K562 (cell line): ENCODE measurements around the gene TRIO. TPM values are rescaled to one million over a fixed set of nuclear protein-coding genes. Genes with fewer than 3 reads are reported as not detected.

Experiments used
- ATAC-seq: fragments of 200-7000 bp; cut with Tn5 transposase; 3 replicates; pipeline ENCODE4 v1.9.1; 2020; ENCODE audit warnings: moderate library complexity
- BruUV-seq: library from RNA; stranded (reverse); fragments of 400-500 nt; replicated peaks from 2 replicates; lab custom pipeline; 2021; lab: Mats Ljungman, UMichigan
- CTCF ChIA-PET: fragments of 300-600 bp; formaldehyde crosslinking; extraction: SDS; loops from one replicate; lab custom pipeline; 2021; ENCODE audit warnings: low intra/inter-chr PET ratio; lab: Yijun Ruan, JAX
- POLR2A ChIA-PET: fragments of 300-600, 350-650 bp; sonication (Branson Sonifier 250); formaldehyde crosslinking; extraction: SDS; loops from one replicate; lab custom pipeline; 2021; ENCODE audit warnings: antibody characterized with exemption, inconsistent platforms; lab: Yijun Ruan, JAX
- DNase-seq, 4 experiments: peaks; one replicate each; pipeline versions ENCODE4 v3.0.0 to v3.0.0-alpha.2; 2011 to 2018; ENCODE audit warnings: low spot score in 3 of 4, mixed read lengths in 3 of 4; ENCODE audit errors: extremely low read depth in 1 of 4
- FAIRE-seq: peaks from 2 replicates; lab custom pipeline; 2011; peaks lifted over from hg19 to GRCh38; lab: Jason Lieb, UNC
- H2AFZ ChIP-seq: 2 replicates; pipeline ENCODE4 v1.6.0; 2011; ENCODE audit warnings: low read depth, low read length, control low read depth, inconsistent platforms
- H3K27ac ChIP-seq: fragments of 200-600 bp; 3 replicates; pipeline ENCODE4 v1.8.0; 2011; ENCODE audit warnings: low read depth, mild to moderate bottlenecking, control low read depth, inconsistent platforms, low read length, moderate library complexity, mixed read lengths; ENCODE audit errors: extremely low read depth
- H3K27me3 ChIP-seq, 2 experiments: fragments of 300-600 bp in 1 of 2; 2 replicates in 1 of 2; 3 replicates in 1 of 2; pipeline versions ENCODE4 v1.6.0 to v1.8.0; 2011; ENCODE audit warnings: inconsistent platforms in 2 of 2, low read length in 2 of 2, mild to moderate bottlenecking in 1 of 2, mixed read lengths in 1 of 2, moderate library complexity in 1 of 2; ENCODE audit not compliant: control insufficient read depth in 2 of 2, insufficient read depth in 2 of 2
- H3K36me3 ChIP-seq: fragments of 300-600 bp; 3 replicates; pipeline ENCODE4 v1.8.0; 2011; ENCODE audit warnings: mild to moderate bottlenecking, low read length, inconsistent platforms; ENCODE audit not compliant: control insufficient read depth, insufficient read depth
- H3K4me1 ChIP-seq, 2 experiments: fragments of 200-600 bp in 1 of 2; replicated peaks in 1 of 2; 2 replicates in 1 of 2; 3 replicates in 1 of 2; pipeline versions ENCODE4 v1.5.1 to v1.8.0; 2011; ENCODE audit warnings: inconsistent platforms in 2 of 2, low read length in 2 of 2, mild to moderate bottlenecking in 1 of 2, mixed read lengths in 1 of 2, moderate library complexity in 1 of 2; ENCODE audit not compliant: control insufficient read depth in 2 of 2, insufficient read depth in 2 of 2
- H3K4me2 ChIP-seq: 2 replicates; pipeline ENCODE4 v1.6.1; 2011; ENCODE audit warnings: low read length, control low read depth, inconsistent platforms, mixed read lengths; ENCODE audit not compliant: insufficient read depth
- H3K4me3 ChIP-seq: fragments of 200-600 bp; sonication (generic), shearing (Covaris generic); 2 replicates; pipeline ENCODE4 v1.5.1; 2016; ENCODE audit warnings: control low read depth, inconsistent platforms
- H3K79me2 ChIP-seq: fragments of 200-600 bp; 3 replicates; pipeline ENCODE4 v1.8.0; 2011; ENCODE audit warnings: low read length, inconsistent platforms; ENCODE audit not compliant: control insufficient read depth, insufficient read depth
- H3K9ac ChIP-seq, 2 experiments: 2 replicates each; pipeline versions ENCODE4 v1.6.0 to v1.6.1; 2011; ENCODE audit warnings: low read depth in 2 of 2, low read length in 2 of 2, control low read depth in 1 of 2, inconsistent platforms in 1 of 2, mild to moderate bottlenecking in 1 of 2, mixed read lengths in 1 of 2; ENCODE audit not compliant: insufficient read depth in 1 of 2
- H3K9me1 ChIP-seq: one replicate; pipeline ENCODE4 v1.6.0; 2011; ENCODE audit warnings: inconsistent platforms, mild to moderate bottlenecking, low read length, moderate library complexity; ENCODE audit not compliant: control insufficient read depth, insufficient read depth
- H3K9me3 ChIP-seq: replicated peaks from 2 replicates; pipeline ENCODE4 v1.5.1; 2011; ENCODE audit warnings: low read depth, low read length, inconsistent platforms; ENCODE audit not compliant: control insufficient read depth, insufficient read depth
- H4K20me1 ChIP-seq: replicated peaks from 2 replicates; pipeline ENCODE4 v1.6.1; 2011; ENCODE audit warnings: low read length, inconsistent platforms, mixed read lengths; ENCODE audit not compliant: control insufficient read depth, insufficient read depth
- CAMTA2 ChIP-seq: fragments of 250-450 bp; sonication (Bioruptor Pico); conservative IDR thresholded peaks from 2 replicates; pipeline ENCODE4 v1.5.1; 2022
- CBX1 ChIP-seq: sonication (generic); IDR thresholded peaks from 2 replicates; pipeline ENCODE4 v1.6.1; 2016; ENCODE audit warnings: antibody characterized with exemption, low read depth, mild to moderate bottlenecking
- NONO ChIP-seq, 2 experiments: fragments of 200-400 bp in 1 of 2; fragments of 450-650 bp in 1 of 2; formaldehyde crosslinking in 1 of 2; IDR thresholded peaks; 2 replicates each; pipeline ENCODE4 v1.6.1; 2017; ENCODE audit warnings: low read depth in 2 of 2, mild to moderate bottlenecking in 2 of 2, moderate library complexity in 2 of 2, low read length in 1 of 2
- PTTG1 ChIP-seq: fragments of 450-650 bp; IDR thresholded peaks from 2 replicates; pipeline ENCODE4 v1.6.1; 2016; ENCODE audit warnings: low read depth, mild to moderate bottlenecking, missing genetic modification characterization, missing compliant biosample characterization
- ZNF121 ChIP-seq: sonication (generic); formaldehyde crosslinking; conservative IDR thresholded peaks from 2 replicates; pipeline ENCODE4 v1.8.0; 2022; ENCODE audit warnings: missing genetic modification reagents
- ZNF174 ChIP-seq: fragments of 250-450 bp; sonication (Bioruptor Pico); IDR thresholded peaks from 2 replicates; pipeline ENCODE4 v1.4.0; 2020; ENCODE audit warnings: mild to moderate bottlenecking
- ZNF263 ChIP-seq: sonication (generic); formaldehyde crosslinking; IDR thresholded peaks from 2 replicates; pipeline ENCODE4 v1.8.0; 2022; ENCODE audit warnings: mild to moderate bottlenecking, missing genetic modification reagents, borderline replicate concordance
- ZNF3 ChIP-seq: fragments of 250-450 bp; sonication (Bioruptor Pico); IDR thresholded peaks from 2 replicates; pipeline ENCODE4 v1.5.0; 2021; ENCODE audit warnings: mild to moderate bottlenecking, moderate library complexity
- ZNF76 ChIP-seq: fragments of 250-450 bp; sonication (Bioruptor Pico); IDR thresholded peaks from 2 replicates; pipeline ENCODE4 v1.4.0; 2020; ENCODE audit warnings: mild to moderate bottlenecking, moderate library complexity, borderline replicate concordance
- WGBS: fragments of 100-300 bp; shearing (Covaris generic); methylation state at CpG from one replicate; pipeline ENCODE4 v1.1.6; 2016; ENCODE audit warnings: low coverage, mixed read lengths; ENCODE audit not compliant: insufficient coverage; ENCODE audit errors: missing lambda C conversion rate; 5-methylcytosine and 5-hydroxymethylcytosine counted together
- in situ Hi-C: fragments of 300-500 bp; cut with MboI; formaldehyde crosslinking; loops from 4 replicates; pipeline ENCODE4 v1.15.0; 2018; ENCODE audit warnings: inconsistent platforms, mixed read lengths
- intact Hi-C: fragments of 100-400 bp; cut with micrococcal nuclease; formaldehyde crosslinking; loops from 2 replicates; pipeline ENCODE4 v1.14.2; 2022
- polyA plus RNA-seq, 8 experiments: library from polyadenylated mRNA; depleted of rRNA in 4 of 8; stranded (reverse) in 5 of 8; unstranded in 3 of 8; fragments of >200 nt; fragmentation: Nextera tagmentation in 2 of 8; fragmentation: Illumina TruSeq in 1 of 8; extraction: Ambion mirVana in 2 of 8; extraction: Trizol in 1 of 8; gene quantifications; 2 replicates each; pipeline versions ENCODE4 v1.2.1 to v1.2.3, GENCODE V29; 2011 to 2014; ENCODE audit warnings: inconsistent platforms in 1 of 8, missing spikeins in 1 of 8
- total RNA-seq, 7 experiments: library from RNA; depleted of rRNA in 6 of 7; stranded (reverse); fragments of >200 nt in 6 of 7; fragmentation: Illumina TruSeq in 2 of 7; extraction: Trizol in 2 of 7; gene quantifications; 2 replicates each; pipeline versions ENCODE4 v1.2.1 to v1.2.3, GENCODE V29; 2011 to 2021; ENCODE audit warnings: low replicate concordance in 1 of 7
- TF ChIP-seq, protein P1 (sequence below): fragments of 250-450 bp; sonication (Bioruptor Pico); IDR thresholded peaks from 2 replicates; pipeline ENCODE4 v1.4.0; 2020; ENCODE audit warnings: mild to moderate bottlenecking, moderate library complexity, borderline replicate concordance
- TF ChIP-seq, protein P2 (sequence below), 3 experiments: fragments of 200-800 bp in 1 of 3; sonication (Bioruptor generic) in 1 of 3; sonication (generic) in 1 of 3; formaldehyde crosslinking in 1 of 3; IDR thresholded peaks; 2 replicates each; pipeline versions ENCODE4 v1.6.1 to v1.8.0; 2016 to 2022; ENCODE audit warnings: mild to moderate bottlenecking in 2 of 3, missing compliant biosample characterization in 2 of 3, missing genetic modification characterization in 2 of 3, missing genetic modification reagents in 1 of 3

TRIO gene
- total and polyA plus RNA-seq, 9 of the 15 experiments (the other 6 are each of a cell fraction or from before 2014, with no cell fraction given), result 0.24 to 5.0 (median 1.1) TPM

DNA sequence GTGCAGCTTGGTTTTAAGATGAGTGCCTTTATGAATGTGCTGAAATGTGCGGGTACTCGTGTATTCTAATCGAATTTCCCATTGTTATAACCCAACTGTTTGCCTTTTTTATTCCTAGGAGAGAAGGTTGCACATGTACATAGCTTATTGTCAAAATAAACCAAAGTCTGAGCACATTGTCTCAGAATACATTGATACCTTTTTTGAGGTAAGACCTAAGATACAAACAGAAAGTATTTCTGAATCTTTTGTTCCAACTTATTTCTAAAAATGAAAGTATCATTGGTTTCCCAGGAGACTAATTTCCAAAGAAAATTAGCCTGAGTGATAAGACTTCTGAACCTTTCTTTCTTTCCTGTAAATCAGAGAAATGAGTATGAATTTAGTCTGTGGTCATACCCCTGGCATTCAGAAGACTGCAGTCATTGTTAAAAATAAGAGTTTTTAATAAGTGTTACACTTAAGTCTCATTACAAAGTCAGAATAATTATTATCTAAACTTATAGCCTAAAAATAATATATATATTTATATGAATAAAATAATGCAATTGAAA, 336.1 kb downstream of the TRIO start (continued):
- TF ChIP-seq ZNF3 (no peak), ZNF174 (no peak), NONO (IDR thresholded peaks at IDR 0.05; ENCODE audit: low read depth in 2 of 2, low read length in 1 of 2) (no peak), ZNF121 (no peak)
- TF ChIP-seq, protein P1, sequence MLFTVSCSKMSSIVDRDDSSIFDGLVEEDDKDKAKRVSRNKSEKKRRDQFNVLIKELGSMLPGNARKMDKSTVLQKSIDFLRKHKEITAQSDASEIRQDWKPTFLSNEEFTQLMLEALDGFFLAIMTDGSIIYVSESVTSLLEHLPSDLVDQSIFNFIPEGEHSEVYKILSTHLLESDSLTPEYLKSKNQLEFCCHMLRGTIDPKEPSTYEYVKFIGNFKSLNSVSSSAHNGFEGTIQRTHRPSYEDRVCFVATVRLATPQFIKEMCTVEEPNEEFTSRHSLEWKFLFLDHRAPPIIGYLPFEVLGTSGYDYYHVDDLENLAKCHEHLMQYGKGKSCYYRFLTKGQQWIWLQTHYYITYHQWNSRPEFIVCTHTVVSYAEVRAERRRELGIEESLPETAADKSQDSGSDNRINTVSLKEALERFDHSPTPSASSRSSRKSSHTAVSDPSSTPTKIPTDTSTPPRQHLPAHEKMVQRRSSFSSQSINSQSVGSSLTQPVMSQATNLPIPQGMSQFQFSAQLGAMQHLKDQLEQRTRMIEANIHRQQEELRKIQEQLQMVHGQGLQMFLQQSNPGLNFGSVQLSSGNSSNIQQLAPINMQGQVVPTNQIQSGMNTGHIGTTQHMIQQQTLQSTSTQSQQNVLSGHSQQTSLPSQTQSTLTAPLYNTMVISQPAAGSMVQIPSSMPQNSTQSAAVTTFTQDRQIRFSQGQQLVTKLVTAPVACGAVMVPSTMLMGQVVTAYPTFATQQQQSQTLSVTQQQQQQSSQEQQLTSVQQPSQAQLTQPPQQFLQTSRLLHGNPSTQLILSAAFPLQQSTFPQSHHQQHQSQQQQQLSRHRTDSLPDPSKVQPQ, result no peak

DNA sequence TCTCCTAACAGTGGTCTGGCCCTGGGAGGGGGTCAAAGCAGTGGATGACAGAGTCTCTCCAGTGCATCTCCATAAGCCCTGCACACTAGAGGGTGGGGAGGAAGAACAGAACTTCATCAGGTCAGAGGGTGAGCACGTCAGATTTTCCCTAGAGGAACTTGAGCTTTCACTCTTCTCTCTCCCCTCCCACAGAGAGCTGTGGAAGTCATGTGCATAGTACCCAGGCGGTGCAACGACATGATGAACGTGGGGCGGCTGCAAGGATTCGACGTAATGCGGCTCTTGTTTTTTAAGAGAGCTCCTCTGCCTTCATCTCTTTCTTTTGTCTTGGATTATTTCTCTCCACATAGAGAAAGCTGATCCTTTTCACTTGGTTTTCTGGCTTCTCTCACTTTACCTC, 338.2 kb downstream of the TRIO start:
- BruUV-seq, result no TSS peak
- DNase-seq (no peak), ATAC-seq (no peak), FAIRE-seq (no peak)
- Histone ChIP-seq H3K36me3 (no peaks in the 10 kb centered on the region), H3K4me1 (no peaks in the 10 kb centered on the region), H4K20me1 (0 out of 2 replicates have a peak, but pooled peaks cover 3% of the 10 kb centered on the region), H3K79me2 (no peaks in the 10 kb centered on the region), H3K27me3 (peaks cover 13 to 29% of the 10 kb centered on the region in 2 experiments; a peak in 3 of 5 replicates), H3K4me3 (no peak overlapping the region), H2AFZ (no peak overlapping the region), H3K27ac (no peak overlapping the region), H3K9me1 (no peaks in the 10 kb centered on the region), H3K9ac (no peak overlapping the region), H3K4me2 (no peak overlapping the region), H3K9me3 (no peaks in the 10 kb centered on the region)
- intact Hi-C loops, result no loop called here
- in situ Hi-C loops, result no loop called here
- 1% methylated on average over 8 of the region's 8 CpGs for WGBS
- POLR2A ChIA-PET, result interaction anchor here (0.7 kb wide), 1 partner anchor 15 kb away, joined by 3 read pairs; no protein-coding TSS in a partner anchor
- CTCF ChIA-PET, result no interaction called here
- TF ChIP-seq CAMTA2 (CRISPR knock-in tag) (no peak), ZNF76 (CRISPR knock-in tag) (no peak), PTTG1 (no peak), CBX1 (no peak), ZNF263 (CRISPR knock-in tag) (no peak)
- TF ChIP-seq, protein P2, sequence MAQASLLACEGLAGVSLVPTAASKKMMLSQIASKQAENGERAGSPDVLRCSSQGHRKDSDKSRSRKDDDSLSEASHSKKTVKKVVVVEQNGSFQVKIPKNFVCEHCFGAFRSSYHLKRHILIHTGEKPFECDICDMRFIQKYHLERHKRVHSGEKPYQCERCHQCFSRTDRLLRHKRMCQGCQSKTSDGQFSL (CRISPR knock-in tag; IDR thresholded peaks at IDR 0.05), result no peak
- TF ChIP-seq, protein P2 (tag; IDR thresholded peaks at IDR 0.05), result no peak
